Astrocyte (in vitro differentiated cells and primary cell): ENCODE measurements around the gene FITM2.

Experiments used
- CTCF ChIP-seq: IDR thresholded peaks from 2 replicates; pipeline ENCODE4 v1.5.1; 2011; ENCODE audit warnings: low read depth, mild to moderate bottlenecking, inconsistent platforms, low read length, moderate library complexity; ENCODE audit not compliant: insufficient read depth
- EZH2 ChIP-seq: IDR thresholded peaks from 2 replicates; pipeline ENCODE4 v1.6.1; 2012; ENCODE audit warnings: mild to moderate bottlenecking, low read length, inconsistent platforms; ENCODE audit not compliant: insufficient read depth

- no peak for TF ChIP-seq CTCF
- TF ChIP-seq EZH2: no peak
Observed at GRCh38 chr20:44301285-44301684, 9.7 kb downstream of the FITM2 start.
